ENCODE data around the gene CDK13.

GRCh38 chr7:40105879-40106473, 155.9 kb downstream of the CDK13 start:
- no peak for TF ChIP-seq USF2 (CRISPR knock-in tag; IDR thresholded peaks at IDR 0.05)
- TF ChIP-seq NR2C2 (CRISPR knock-in tag; IDR thresholded peaks at IDR 0.05), result no peak
- TF ChIP-seq CTCF (IDR thresholded peaks at IDR 0.05), result no peak
- no peak for TF ChIP-seq OVOL2 (CRISPR knock-in tag; IDR thresholded peaks at IDR 0.05; ENCODE audit: borderline replicate concordance)

All from WTC11 (cell line).